ENCODE data around the gene IFNA10. TPM values are rescaled to one million over a fixed set of nuclear protein-coding genes. Genes with fewer than 3 reads are reported as not detected.
"Not testable (repeated sequence)": the region's sequence is repeated elsewhere in the genome, so short reads cannot be mapped to it uniquely, and the experiment has no call there.

IFNA10 gene
- total RNA-seq, 1 donor: not detected

- peak in 2 of 3 donors; percentile 26 to 68 for DNase-seq (ENCODE audit: low read depth in 2 of 3, low spot score in 2 of 3)
These were observed 11.8 kb downstream of the IFNA10 start for GRCh38 chr9:21194867-21195776.

- DNase-seq (ENCODE audit: low read depth in 2 of 3, low spot score in 2 of 3): not testable (repeated sequence)
These were observed 19.5 kb downstream of the IFNA10 start, which contains the start of gene IFNA4 for GRCh38 chr9:21187487-21187886. IFNA4 (minus strand) TSS chr9:21187587; CDS start chr9:21187531, 56 bp downstream.

GRCh38 chr9:21182810-21183736 lies 23.9 kb downstream of the IFNA10 start:
- DNase-seq (ENCODE audit: low read depth in 2 of 3, low spot score in 2 of 3): peak in 2 of 3 donors; percentile 31 to 72

GRCh38 chr9:21174671-21175070 lies 32.3 kb downstream of the IFNA10 start:
- DNase-seq (ENCODE audit: low read depth in 2 of 3, low spot score in 2 of 3): no peak

- DNase-seq (ENCODE audit: low read depth in 2 of 3, low spot score in 2 of 3): no peak
These were observed 34.8 kb downstream of the IFNA10 start for GRCh38 chr9:21172156-21172555.

GRCh38 chr9:21171351-21171750 lies 35.6 kb downstream of the IFNA10 start:
- no peak for DNase-seq (ENCODE audit: low read depth in 2 of 3, low spot score in 2 of 3)

- not testable (repeated sequence) for DNase-seq (ENCODE audit: low read depth in 2 of 3, low spot score in 2 of 3)
These were observed 40.4 kb downstream of the IFNA10 start, which contains the start of gene IFNA21 for GRCh38 chr9:21166560-21166959. IFNA21 (minus strand) TSS chr9:21166660; CDS start chr9:21166612, 48 bp downstream.

GRCh38 chr9:21165516-21165915 lies 41.4 kb downstream of the IFNA10 start:
- no peak for DNase-seq (ENCODE audit: low read depth in 2 of 3, low spot score in 2 of 3)

- DNase-seq (ENCODE audit: low read depth in 2 of 3, low spot score in 2 of 3): peak in 1 of 3 donors; percentile 40
These were observed 46.8 kb downstream of the IFNA10 start for GRCh38 chr9:21160178-21160577.

Small RNAs within 50 kb of the gene (small RNA-seq; reads per million reads assigned to genes)
- not detected for gene RF00019

Other genes starting within 250 kb of the IFNA10 start
- gene HACD4, start 175.5 kb downstream of the IFNA10 start, total RNA-seq: 18.9 TPM
- gene IFNB1, start 129.2 kb downstream of the IFNA10 start, total RNA-seq: under 0.01 TPM
- gene IFNW1, start 65.3 kb downstream of the IFNA10 start, total RNA-seq: not detected
- not detected for gene IFNA21, start 40.5 kb downstream of the IFNA10 start, total RNA-seq
- not detected for gene IFNA4, start 19.6 kb downstream of the IFNA10 start, total RNA-seq
- not detected for gene IFNA7, start 4.9 kb downstream of the IFNA10 start, total RNA-seq
- not detected for gene IFNA16, start 10.2 kb upstream of the IFNA10 start, total RNA-seq
- gene IFNA17, start 21.1 kb upstream of the IFNA10 start, total RNA-seq: not detected
- not detected for gene IFNA14, start 32.9 kb upstream of the IFNA10 start, total RNA-seq
- not detected for gene IFNA5, start 98.2 kb upstream of the IFNA10 start, total RNA-seq
- 22.6 TPM for gene KLHL9, start 128.3 kb upstream of the IFNA10 start, total RNA-seq
- not detected for gene IFNA6, start 143.7 kb upstream of the IFNA10 start, total RNA-seq
- not detected for gene IFNA13, start 160.9 kb upstream of the IFNA10 start, total RNA-seq
- gene IFNA2, start 178.3 kb upstream of the IFNA10 start, total RNA-seq: not detected
- not detected for gene IFNA8, start 202.0 kb upstream of the IFNA10 start, total RNA-seq
- not detected for gene IFNA1, start 233.3 kb upstream of the IFNA10 start, total RNA-seq

Measured in hematopoietic multipotent progenitor cell (in vitro differentiated cells).